Measurements from ENCODE around the gene TP53RK.
A peak's percentile ranks its signal among the peaks of the same experiment; 100 is the strongest.

TP53RK gene

DNA sequence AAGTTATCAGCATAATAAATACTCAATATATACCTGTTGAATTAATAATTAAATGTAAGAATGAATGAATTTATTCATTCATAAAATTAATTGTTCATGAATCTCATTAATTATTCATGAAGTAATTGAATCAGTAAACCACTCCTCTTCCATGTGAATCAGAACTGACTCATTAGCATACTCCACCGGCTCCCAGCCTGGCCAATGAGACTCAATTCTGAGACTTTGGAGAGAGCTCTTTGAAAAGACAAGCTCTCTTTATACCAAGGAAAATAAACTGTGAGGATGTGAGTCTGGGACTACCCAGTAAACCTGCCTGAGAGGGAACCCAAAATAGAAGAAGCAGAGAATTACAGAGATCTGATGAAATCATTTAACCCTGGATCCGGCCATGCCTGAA lies 11.8 kb upstream of the TP53RK start:
- no peaks in the 10 kb centered on the region for H3K4me1 Mint-ChIP-seq
- H3K9me3 Mint-ChIP-seq: no peaks in the 10 kb centered on the region
- H3K36me3 Mint-ChIP-seq (ENCODE audit: low read depth): no peaks in the 10 kb centered on the region
- no peak overlapping the region for H3K4me3 Mint-ChIP-seq
- TF ChIP-seq, protein P1, sequence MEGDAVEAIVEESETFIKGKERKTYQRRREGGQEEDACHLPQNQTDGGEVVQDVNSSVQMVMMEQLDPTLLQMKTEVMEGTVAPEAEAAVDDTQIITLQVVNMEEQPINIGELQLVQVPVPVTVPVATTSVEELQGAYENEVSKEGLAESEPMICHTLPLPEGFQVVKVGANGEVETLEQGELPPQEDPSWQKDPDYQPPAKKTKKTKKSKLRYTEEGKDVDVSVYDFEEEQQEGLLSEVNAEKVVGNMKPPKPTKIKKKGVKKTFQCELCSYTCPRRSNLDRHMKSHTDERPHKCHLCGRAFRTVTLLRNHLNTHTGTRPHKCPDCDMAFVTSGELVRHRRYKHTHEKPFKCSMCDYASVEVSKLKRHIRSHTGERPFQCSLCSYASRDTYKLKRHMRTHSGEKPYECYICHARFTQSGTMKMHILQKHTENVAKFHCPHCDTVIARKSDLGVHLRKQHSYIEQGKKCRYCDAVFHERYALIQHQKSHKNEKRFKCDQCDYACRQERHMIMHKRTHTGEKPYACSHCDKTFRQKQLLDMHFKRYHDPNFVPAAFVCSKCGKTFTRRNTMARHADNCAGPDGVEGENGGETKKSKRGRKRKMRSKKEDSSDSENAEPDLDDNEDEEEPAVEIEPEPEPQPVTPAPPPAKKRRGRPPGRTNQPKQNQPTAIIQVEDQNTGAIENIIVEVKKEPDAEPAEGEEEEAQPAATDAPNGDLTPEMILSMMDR (IDR thresholded peaks at IDR 0.05; ENCODE audit: unreplicated experiment in 3 of 3): no peak
- H3K27ac Mint-ChIP-seq: no peak overlapping the region
- H3K27me3 Mint-ChIP-seq (ENCODE audit: low read depth): no peaks in the 10 kb centered on the region

GRCh38 chr20:46700481-46700880 lies 11.2 kb upstream of the TP53RK start:
- Mint-ChIP-seq H3K4me1 (no peaks in the 10 kb centered on the region), H3K27me3 (ENCODE audit: low read depth) (no peaks in the 10 kb centered on the region), H3K27ac (no peak overlapping the region), H3K9me3 (no peaks in the 10 kb centered on the region), H3K36me3 (ENCODE audit: low read depth) (no peaks in the 10 kb centered on the region), H3K4me3 (no peak overlapping the region)
- TF ChIP-seq, protein P1 (IDR thresholded peaks at IDR 0.05; ENCODE audit: unreplicated experiment in 3 of 3): no peak

DNA sequence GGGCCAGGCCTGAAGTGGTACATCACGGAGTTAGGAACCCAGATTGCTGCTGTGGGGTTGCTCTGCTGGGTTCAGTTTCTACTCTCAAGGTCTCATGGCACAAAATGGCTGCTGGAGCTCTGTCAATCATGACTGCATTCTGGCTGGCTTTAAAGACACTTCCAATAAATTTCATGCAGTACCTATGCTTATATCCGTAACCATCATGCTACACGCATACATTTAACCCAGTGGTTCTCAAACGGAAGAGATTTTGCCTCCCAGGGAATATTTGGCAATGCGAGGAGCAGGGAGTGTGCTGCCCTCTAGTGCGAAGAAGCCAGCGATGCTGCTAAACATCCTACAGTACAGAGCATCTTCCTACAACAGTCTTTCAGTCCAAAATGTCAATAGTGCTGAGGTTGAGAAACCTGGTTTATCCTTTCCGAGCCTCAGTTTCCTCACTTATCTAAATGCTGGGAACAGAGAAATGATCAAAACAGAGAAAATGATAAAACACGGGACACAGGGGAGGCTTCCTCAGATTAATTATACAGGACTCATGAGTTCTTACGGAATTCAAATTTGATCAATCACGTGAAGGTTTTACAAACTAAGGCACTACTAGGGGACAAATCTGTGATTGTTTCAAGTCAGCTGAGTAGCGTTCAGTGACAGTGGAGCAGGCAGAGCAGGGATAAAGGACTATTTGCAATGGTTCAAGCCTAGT lies 10.6 kb upstream of the TP53RK start:
- peak overlapping the region in 1 of 3 experiments; percentile 33 for H3K27ac Mint-ChIP-seq
- H3K4me3 Mint-ChIP-seq: no peak overlapping the region
- H3K36me3 Mint-ChIP-seq (ENCODE audit: low read depth): no peaks in the 10 kb centered on the region
- H3K27me3 Mint-ChIP-seq (ENCODE audit: low read depth): no peaks in the 10 kb centered on the region
- TF ChIP-seq, protein P1 (IDR thresholded peaks at IDR 0.05; ENCODE audit: unreplicated experiment in 3 of 3): peak; percentile 15 to 45 (median 20)
- H3K9me3 Mint-ChIP-seq: no peaks in the 10 kb centered on the region
- no peaks in the 10 kb centered on the region for H3K4me1 Mint-ChIP-seq

GRCh38 chr20:46698788-46699187 lies 9.5 kb upstream of the TP53RK start:
- Mint-ChIP-seq H3K27me3 (ENCODE audit: low read depth) (no peaks in the 10 kb centered on the region), H3K4me1 (no peaks in the 10 kb centered on the region), H3K9me3 (no peaks in the 10 kb centered on the region), H3K36me3 (ENCODE audit: low read depth) (no peaks in the 10 kb centered on the region), H3K27ac (no peak overlapping the region), H3K4me3 (no peak overlapping the region)
- TF ChIP-seq, protein P1 (IDR thresholded peaks at IDR 0.05; ENCODE audit: unreplicated experiment in 3 of 3): no peak

- H3K9me3 Mint-ChIP-seq: no peaks in the 10 kb centered on the region
- no peak overlapping the region for H3K27ac Mint-ChIP-seq
- no peaks in the 10 kb centered on the region for H3K36me3 Mint-ChIP-seq (ENCODE audit: low read depth)
- no peaks in the 10 kb centered on the region for H3K27me3 Mint-ChIP-seq (ENCODE audit: low read depth)
- H3K4me1 Mint-ChIP-seq: no peaks in the 10 kb centered on the region
- H3K4me3 Mint-ChIP-seq: no peak overlapping the region
- TF ChIP-seq, protein P1 (IDR thresholded peaks at IDR 0.05; ENCODE audit: unreplicated experiment in 3 of 3): no peak
Measured at GRCh38 chr20:46696791-46697279, 7.6 kb upstream of the TP53RK start.

GRCh38 chr20:46695892-46696291 lies 6.6 kb upstream of the TP53RK start:
- Mint-ChIP-seq H3K36me3 (ENCODE audit: low read depth) (no peaks in the 10 kb centered on the region), H3K27me3 (ENCODE audit: low read depth) (no peaks in the 10 kb centered on the region), H3K4me1 (no peaks in the 10 kb centered on the region), H3K27ac (peak overlapping the region in 1 of 3 experiments; percentile 53), H3K4me3 (no peak overlapping the region), H3K9me3 (no peaks in the 10 kb centered on the region)
- TF ChIP-seq, protein P1 (IDR thresholded peaks at IDR 0.05; ENCODE audit: unreplicated experiment in 3 of 3): no peak
